Embryonic facial prominence (tissue), 1 donor: Measurements from ENCODE around the gene MORN4.

ENCODE experiments used
- DNase-seq: peaks from one replicate; pipeline ENCODE4 v3.0.0-alpha.2; 2016; ENCODE audit errors: extremely low spot score

The MORN4 gene

DNA sequence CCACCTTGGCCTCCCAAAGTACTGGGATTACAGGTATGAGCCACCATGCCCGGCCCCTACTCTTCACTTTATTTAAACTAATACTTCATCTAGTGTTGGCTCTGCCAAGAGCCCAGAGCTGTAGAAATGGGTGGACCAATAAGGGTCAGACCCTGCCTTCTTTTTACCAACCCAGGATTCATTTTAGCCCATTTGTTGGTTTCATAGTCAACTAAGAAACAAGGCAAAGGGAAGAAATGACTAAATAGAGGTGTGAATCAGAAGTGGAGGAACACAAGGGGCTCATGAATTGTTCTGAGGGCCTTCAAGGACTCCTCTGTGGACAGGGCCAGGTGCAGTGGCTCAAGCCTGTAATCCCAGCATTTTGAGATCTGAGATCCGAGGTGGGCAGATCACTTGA is 59.6 kb downstream of the MORN4 start:
- no peak for DNase-seq

- no peak for DNase-seq
Measured at GRCh38 chr10:97573021-97573420, 60.3 kb downstream of the MORN4 start.

DNA sequence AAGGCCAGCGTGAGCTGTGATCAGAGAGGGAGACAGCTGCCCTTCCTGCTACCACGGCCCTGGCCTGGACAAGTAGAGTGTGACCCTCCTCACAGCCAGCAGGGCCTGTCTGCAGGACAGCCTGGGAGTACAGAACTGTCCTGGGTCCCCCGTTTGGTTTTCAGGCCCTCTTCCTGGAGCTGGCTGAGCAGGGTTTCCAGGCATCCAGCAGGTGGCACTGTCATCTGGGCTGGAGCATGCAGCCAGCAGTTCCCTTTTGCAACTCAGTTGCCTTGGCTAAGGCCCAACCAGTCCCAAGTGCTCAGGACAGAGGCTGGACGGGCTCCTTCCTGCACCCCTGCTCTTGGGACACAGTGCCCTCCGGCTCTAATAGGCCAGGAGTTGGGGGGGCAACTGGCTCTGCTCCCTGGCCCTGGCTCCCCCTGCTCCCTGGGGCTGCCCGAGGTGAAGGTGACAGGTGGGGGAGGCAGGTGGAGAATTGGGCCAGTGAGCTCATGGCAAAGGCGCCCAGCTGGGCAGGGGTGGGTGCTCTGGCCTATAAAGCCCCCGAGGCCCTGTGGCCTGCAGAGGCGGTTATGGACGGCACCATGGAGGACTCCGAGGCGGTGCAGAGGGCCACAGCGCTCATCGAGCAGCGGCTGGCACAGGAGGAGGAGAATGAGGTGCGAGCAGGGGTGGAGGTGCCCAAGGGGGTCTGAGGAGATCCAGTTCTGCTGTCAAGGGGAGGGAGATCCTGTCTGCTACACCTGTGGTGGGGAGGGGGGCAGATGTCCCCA is 60.9 kb downstream of the MORN4 start, which contains the start of gene ANKRD2:
Gene ANKRD2, plus strand, starts transcription at position 566 of the 776 bp plus-strand sequence. Its CDS starts 10 bp downstream, at position 576.
- DNase-seq = no peak

GRCh38 chr10:97571622-97572021 is 61.7 kb downstream of the MORN4 start:
- no peak for DNase-seq

- no peak for DNase-seq
Measured at GRCh38 chr10:97570789-97571471, 62.4 kb downstream of the MORN4 start.

DNA sequence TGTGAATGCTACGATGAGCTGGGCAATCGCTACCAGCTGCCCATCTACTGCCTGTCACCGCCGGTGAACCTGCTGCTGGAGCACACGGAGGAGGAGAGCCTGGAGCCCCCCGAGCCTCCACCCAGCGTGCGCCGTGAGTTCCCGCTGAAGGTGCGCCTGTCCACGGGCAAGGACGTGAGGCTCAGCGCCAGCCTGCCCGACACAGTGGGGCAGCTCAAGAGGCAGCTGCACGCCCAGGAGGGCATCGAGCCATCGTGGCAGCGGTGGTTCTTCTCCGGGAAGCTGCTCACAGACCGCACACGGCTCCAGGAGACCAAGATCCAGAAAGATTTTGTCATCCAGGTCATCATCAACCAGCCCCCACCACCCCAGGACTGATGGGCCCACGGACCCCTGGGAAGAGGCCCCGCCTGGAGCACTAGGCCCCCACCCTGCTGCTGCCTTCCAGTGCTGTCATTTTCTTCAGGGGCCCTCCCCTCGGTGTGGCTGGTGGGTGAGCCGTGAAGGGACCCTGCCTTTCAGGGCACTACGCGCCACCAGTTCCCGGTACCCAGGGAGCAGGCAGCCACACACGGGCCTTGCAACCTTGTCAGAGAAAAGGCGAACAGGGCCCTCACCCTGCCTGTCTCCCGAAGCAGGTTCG is 63.0 kb downstream of the MORN4 start:
- no peak for DNase-seq

DNA sequence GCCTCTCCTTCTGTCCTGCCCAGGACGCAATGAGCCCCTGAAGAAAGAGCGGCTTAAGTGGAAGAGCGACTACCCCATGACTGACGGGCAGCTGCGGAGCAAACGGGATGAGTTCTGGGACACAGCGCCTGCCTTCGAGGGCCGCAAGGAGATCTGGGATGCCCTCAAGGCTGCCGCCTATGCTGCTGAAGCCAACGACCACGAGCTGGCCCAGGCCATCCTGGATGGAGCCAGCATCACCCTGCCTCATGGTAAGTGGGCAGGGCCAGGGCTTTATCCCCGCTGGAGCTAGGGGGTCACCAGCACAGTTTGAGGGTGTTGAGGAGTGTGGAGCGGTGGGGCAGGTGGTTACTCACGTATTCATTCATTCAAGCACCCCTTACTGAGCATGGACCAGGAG is 65.4 kb downstream of the MORN4 start:
- no peak for DNase-seq

DNA sequence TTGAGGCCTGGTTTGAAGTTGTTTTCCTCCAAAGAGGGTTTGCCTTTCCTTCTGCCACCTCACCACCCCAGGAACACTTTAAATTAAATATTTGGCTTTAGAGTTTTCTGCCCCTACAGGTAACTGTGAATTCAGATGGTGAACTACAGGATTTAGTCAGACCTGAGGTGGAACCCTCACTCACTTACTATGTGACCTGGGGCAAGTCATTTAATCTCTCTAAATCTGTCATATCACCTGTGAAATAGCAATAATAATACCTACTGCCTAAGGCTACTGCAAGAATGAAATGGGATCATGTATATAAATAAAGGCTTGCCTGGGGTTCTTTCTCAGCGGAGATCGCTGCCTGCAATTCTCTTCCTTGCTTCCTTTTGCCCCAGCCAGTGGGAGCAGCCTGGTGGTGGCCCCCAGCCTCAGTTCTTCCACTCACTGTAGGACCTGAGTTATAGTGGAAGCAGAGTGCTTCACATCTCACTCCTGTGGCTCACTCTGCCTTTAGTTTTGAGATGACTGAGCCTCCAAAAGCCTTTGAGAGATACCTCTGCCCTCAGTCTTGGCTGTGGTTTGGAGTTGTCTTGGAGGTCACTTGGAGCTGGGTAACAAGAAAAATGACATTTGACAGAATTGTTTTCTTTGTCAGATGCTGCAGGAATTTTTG is 66.8 kb downstream of the MORN4 start:
- no peak for DNase-seq

DNA sequence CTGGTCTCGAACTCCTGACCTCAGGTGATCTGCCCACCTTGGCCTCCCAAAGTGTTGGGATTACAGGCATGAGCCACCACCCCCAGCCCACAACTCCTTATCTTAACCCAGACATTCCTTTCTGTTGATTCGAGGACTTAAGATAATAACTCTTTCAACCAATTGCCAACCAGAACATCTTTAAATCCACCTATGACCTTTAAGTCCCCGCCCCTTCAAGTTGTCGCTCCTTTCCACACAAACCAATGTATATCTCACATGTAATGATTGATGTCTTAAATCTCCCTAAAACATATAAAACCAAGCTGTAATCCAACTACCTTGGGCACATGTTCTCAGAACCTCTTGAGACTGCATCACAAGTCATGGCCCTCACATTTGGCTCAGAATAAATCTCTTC is 68.5 kb downstream of the MORN4 start:
- no peak for DNase-seq
